PC-9 (cell line): ENCODE measurements around the gene PRDM7.

Source experiments
- CTCF ChIP-seq: fragments of 200-600 bp; sonication (generic); conservative IDR thresholded peaks from 2 replicates; pipeline ENCODE4 v1.6.1; 2017; ENCODE audit warnings: mixed run types, antibody characterized with exemption, mild to moderate bottlenecking, moderate library complexity
- EZH2 ChIP-seq: fragments of 200-600 bp; sonication (generic); IDR thresholded peaks from 2 replicates; pipeline ENCODE4 v1.8.0; 2017; ENCODE audit warnings: antibody characterized with exemption, low read depth

GRCh38 chr16:90019543-90020259 lies 57.4 kb downstream of the PRDM7 start:
- peak; percentile 56 for TF ChIP-seq CTCF
- TF ChIP-seq EZH2: no peak
